Astrocyte (in vitro differentiated cells and primary cell): ENCODE data around the gene SYDE2. TPM values are rescaled to one million over a fixed set of nuclear protein-coding genes. Genes with fewer than 3 reads are reported as not detected.

Experiments used
- DNase-seq: peaks from one replicate; pipeline ENCODE4 v3.0.0-alpha.2; 2010; ENCODE audit warnings: low read depth
- FAIRE-seq: peaks from 2 replicates; lab custom pipeline; 2011; peaks lifted over from hg19 to GRCh38; lab: Jason Lieb, UNC
- H2AFZ ChIP-seq: 2 replicates; pipeline ENCODE4 v1.6.0; 2012; ENCODE audit warnings: low read depth, low read length, inconsistent platforms
- H3K27ac ChIP-seq: 2 replicates; pipeline ENCODE4 v1.5.1; 2011; ENCODE audit warnings: low read depth, low read length, inconsistent platforms
- H3K27me3 ChIP-seq: 2 replicates; pipeline ENCODE4 v1.6.0; 2011; ENCODE audit warnings: low read length, inconsistent platforms; ENCODE audit not compliant: insufficient read depth
- H3K36me3 ChIP-seq: 2 replicates; pipeline ENCODE4 v1.5.1; 2011; ENCODE audit warnings: low read length, inconsistent platforms; ENCODE audit not compliant: insufficient read depth
- H3K4me1 ChIP-seq: 2 replicates; pipeline ENCODE4 v1.5.1; 2011; ENCODE audit warnings: low read length, inconsistent platforms; ENCODE audit not compliant: insufficient read depth
- H3K4me2 ChIP-seq: 2 replicates; pipeline ENCODE4 v1.6.0; 2012; ENCODE audit warnings: low read length, inconsistent platforms
- H3K4me3 ChIP-seq: 2 replicates; pipeline ENCODE4 v1.5.1; 2011; ENCODE audit warnings: low read depth, mild to moderate bottlenecking, low read length, inconsistent platforms; ENCODE audit not compliant: insufficient read depth
- H3K79me2 ChIP-seq: 2 replicates; pipeline ENCODE4 v1.6.0; 2012; ENCODE audit warnings: mild to moderate bottlenecking, low read length, inconsistent platforms; ENCODE audit not compliant: insufficient read depth
- H3K9ac ChIP-seq: 2 replicates; pipeline ENCODE4 v1.6.0; 2012; ENCODE audit warnings: mild to moderate bottlenecking, low read length, inconsistent platforms
- H3K9me3 ChIP-seq: 2 replicates; pipeline ENCODE4 v1.5.1; 2012; ENCODE audit warnings: low read depth, mild to moderate bottlenecking, low read length, inconsistent platforms; ENCODE audit not compliant: insufficient read depth
- H4K20me1 ChIP-seq: 2 replicates; pipeline ENCODE4 v1.6.0; 2012; ENCODE audit warnings: low read length, inconsistent platforms; ENCODE audit not compliant: insufficient read depth
- H3K27ac Mint-ChIP-seq: one replicate; pipeline ENCODE4 v1.8.0; 2021; ENCODE audit warnings: mild to moderate bottlenecking, mixed read lengths; ENCODE audit not compliant: unreplicated experiment
- H3K27me3 Mint-ChIP-seq: one replicate; pipeline ENCODE4 v1.8.0; 2021; ENCODE audit warnings: low read depth, mixed read lengths; ENCODE audit not compliant: unreplicated experiment
- H3K36me3 Mint-ChIP-seq: one replicate; pipeline ENCODE4 v1.8.0; 2021; ENCODE audit warnings: low read depth, mixed read lengths; ENCODE audit not compliant: unreplicated experiment
- H3K4me1 Mint-ChIP-seq: one replicate; pipeline ENCODE4 v1.8.0; 2021; ENCODE audit warnings: low read depth, mixed read lengths; ENCODE audit not compliant: unreplicated experiment
- H3K4me3 Mint-ChIP-seq: one replicate; pipeline ENCODE4 v1.8.0; 2021; ENCODE audit warnings: mild to moderate bottlenecking, moderate library complexity, mixed read lengths; ENCODE audit not compliant: unreplicated experiment
- H3K9me3 Mint-ChIP-seq: one replicate; pipeline ENCODE4 v1.8.0; 2021; ENCODE audit warnings: mild to moderate bottlenecking, mixed read lengths; ENCODE audit not compliant: unreplicated experiment
- CTCF ChIP-seq: IDR thresholded peaks from 2 replicates; pipeline ENCODE4 v1.5.1; 2011; ENCODE audit warnings: low read depth, mild to moderate bottlenecking, inconsistent platforms, low read length, moderate library complexity; ENCODE audit not compliant: insufficient read depth
- EZH2 ChIP-seq: IDR thresholded peaks from 2 replicates; pipeline ENCODE4 v1.6.1; 2012; ENCODE audit warnings: mild to moderate bottlenecking, low read length, inconsistent platforms; ENCODE audit not compliant: insufficient read depth
- total RNA-seq: library from RNA; stranded (reverse); gene quantifications from 2 replicates; pipeline ENCODE4 v1.2.1, GENCODE V29; 2021

Gene SYDE2
- total RNA-seq, 1 donor from 2014 or later = 9.9 TPM

GRCh38 chr1:85137660-85138059 is 63.2 kb downstream of the SYDE2 start:
- DNase-seq (no peak), FAIRE-seq (no peak)
- no peaks in the 10 kb centered on the region for H4K20me1 ChIP-seq
- H3K27me3 Mint-ChIP-seq = no peaks in the 10 kb centered on the region
- no peaks in the 10 kb centered on the region for H3K36me3 ChIP-seq
- H3K9ac ChIP-seq = no peak overlapping the region
- H3K9me3 Mint-ChIP-seq = no peaks in the 10 kb centered on the region
- H3K4me1 Mint-ChIP-seq = no peaks in the 10 kb centered on the region
- no peak for TF ChIP-seq CTCF
- TF ChIP-seq EZH2 = no peak
- H3K27me3 ChIP-seq = no peaks in the 10 kb centered on the region
- H2AFZ ChIP-seq = peak overlapping the region; percentile 22
- H3K4me3 ChIP-seq = no peak overlapping the region
- H3K4me3 Mint-ChIP-seq = no peak overlapping the region
- no peaks in the 10 kb centered on the region for H3K36me3 Mint-ChIP-seq
- no peak overlapping the region for H3K4me2 ChIP-seq
- H3K27ac Mint-ChIP-seq = no peak overlapping the region
- no peaks in the 10 kb centered on the region for H3K4me1 ChIP-seq
- H3K79me2 ChIP-seq = no peaks in the 10 kb centered on the region
- H3K27ac ChIP-seq = no peak overlapping the region
- H3K9me3 ChIP-seq = no peaks in the 10 kb centered on the region

GRCh38 chr1:85135392-85135798 is 65.4 kb downstream of the SYDE2 start:
- DNase-seq = no peak

More at GRCh38 chr1:85135392-85135798, 65.4 kb downstream of the SYDE2 start:
- Histone ChIP-seq H3K27ac (no peak overlapping the region), H3K4me2 (no peak overlapping the region), H3K9me3 (no peaks in the 10 kb centered on the region), H3K27me3 (no peaks in the 10 kb centered on the region), H3K9ac (no peak overlapping the region), H3K79me2 (no peaks in the 10 kb centered on the region), H3K4me3 (no peak overlapping the region), H3K4me1 (no peaks in the 10 kb centered on the region), H3K36me3 (no peaks in the 10 kb centered on the region), H2AFZ (no peak overlapping the region), H4K20me1 (no peaks in the 10 kb centered on the region)
- H3K36me3 Mint-ChIP-seq = no peaks in the 10 kb centered on the region
- peaks cover 6% of the 10 kb centered on the region for H3K4me1 Mint-ChIP-seq
- H3K9me3 Mint-ChIP-seq = no peaks in the 10 kb centered on the region
- no peak for FAIRE-seq
- H3K27ac Mint-ChIP-seq = no peak overlapping the region
- no peak overlapping the region for H3K4me3 Mint-ChIP-seq
- TF ChIP-seq CTCF (no peak), EZH2 (no peak)
- no peaks in the 10 kb centered on the region for H3K27me3 Mint-ChIP-seq
